Measurements from ENCODE around the gene RASL10A.

DNA sequence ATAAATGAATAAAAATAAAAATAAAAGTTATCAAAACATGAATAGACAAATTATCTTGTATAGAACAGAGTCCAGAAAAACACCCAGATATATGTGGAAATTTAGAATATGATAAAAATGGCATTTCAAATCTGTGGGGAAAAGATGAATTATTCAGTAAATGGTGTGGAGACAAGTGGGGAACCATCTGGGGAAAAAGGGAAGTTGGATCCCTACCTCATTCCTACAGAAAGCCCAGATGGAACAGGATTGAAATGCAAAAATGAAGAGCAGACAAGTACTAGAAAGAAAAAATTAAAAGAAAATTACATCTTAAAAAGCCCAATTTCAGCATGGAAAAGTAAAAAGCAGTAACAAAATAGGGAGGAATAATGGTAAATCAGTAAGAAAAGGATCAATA lies 8.1 kb upstream of the RASL10A start:
- TF ChIP-seq, protein P1, sequence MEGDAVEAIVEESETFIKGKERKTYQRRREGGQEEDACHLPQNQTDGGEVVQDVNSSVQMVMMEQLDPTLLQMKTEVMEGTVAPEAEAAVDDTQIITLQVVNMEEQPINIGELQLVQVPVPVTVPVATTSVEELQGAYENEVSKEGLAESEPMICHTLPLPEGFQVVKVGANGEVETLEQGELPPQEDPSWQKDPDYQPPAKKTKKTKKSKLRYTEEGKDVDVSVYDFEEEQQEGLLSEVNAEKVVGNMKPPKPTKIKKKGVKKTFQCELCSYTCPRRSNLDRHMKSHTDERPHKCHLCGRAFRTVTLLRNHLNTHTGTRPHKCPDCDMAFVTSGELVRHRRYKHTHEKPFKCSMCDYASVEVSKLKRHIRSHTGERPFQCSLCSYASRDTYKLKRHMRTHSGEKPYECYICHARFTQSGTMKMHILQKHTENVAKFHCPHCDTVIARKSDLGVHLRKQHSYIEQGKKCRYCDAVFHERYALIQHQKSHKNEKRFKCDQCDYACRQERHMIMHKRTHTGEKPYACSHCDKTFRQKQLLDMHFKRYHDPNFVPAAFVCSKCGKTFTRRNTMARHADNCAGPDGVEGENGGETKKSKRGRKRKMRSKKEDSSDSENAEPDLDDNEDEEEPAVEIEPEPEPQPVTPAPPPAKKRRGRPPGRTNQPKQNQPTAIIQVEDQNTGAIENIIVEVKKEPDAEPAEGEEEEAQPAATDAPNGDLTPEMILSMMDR (conservative IDR thresholded peaks at IDR 0.05; ENCODE audit: low read length) = no peak
- no peak for TF ChIP-seq EZH2phosphoT487 (IDR thresholded peaks at IDR 0.05; ENCODE audit: borderline replicate concordance)
